ENCODE data around the gene ZBED4. TPM values are rescaled to one million over a fixed set of nuclear protein-coding genes. Genes with fewer than 3 reads are reported as not detected.
A peak's percentile ranks its signal among the peaks of the same experiment; 100 is the strongest.

The ZBED4 gene
- total and polyA plus RNA-seq, 2 of the 13 experiments (the other 11 are each of a cell fraction or from before 2014, with no cell fraction given) = 5.4 to 9.6 TPM

- peak; percentile 19; the same call in 1 of the 2 replicates for TF ChIP-seq ZC3H13 (CRISPR knock-in tag; IDR thresholded peaks at IDR 0.05)
- no peak for TF ChIP-seq ZNF468 (CRISPR knock-in tag; IDR thresholded peaks at IDR 0.05)
- 0 out of 2 replicates have a peak, but pooled peaks have one; percentile 18 for TF ChIP-seq RARA (CRISPR knock-in tag; IDR thresholded peaks at IDR 0.05)
- no peak for TF ChIP-seq ZNF562 (CRISPR knock-in tag; IDR thresholded peaks at IDR 0.05; ENCODE audit: borderline replicate concordance)
- peak; percentile 35; the same call in 1 of the 2 replicates for TF ChIP-seq ATF7-NPFF (CRISPR knock-in tag; IDR thresholded peaks at IDR 0.05; ENCODE audit: low read depth)
- TF ChIP-seq ZFP41 (CRISPR knock-in tag; IDR thresholded peaks at IDR 0.05; ENCODE audit: borderline replicate concordance) = no peak
- no peak for TF ChIP-seq ZNF644 (CRISPR knock-in tag; IDR thresholded peaks at IDR 0.05; ENCODE audit: low read depth)
- TF ChIP-seq KAT2B (IDR thresholded peaks at IDR 0.05; ENCODE audit: borderline replicate concordance, low read depth, low read length) = no peak
- peak; percentile 51; the same call in 1 of the 2 replicates for TF ChIP-seq MXD3 (CRISPR knock-in tag; IDR thresholded peaks at IDR 0.05)
- TF ChIP-seq MIXL1 (CRISPR knock-in tag; IDR thresholded peaks at IDR 0.05) = 0 out of 2 replicates have a peak, but pooled peaks have one; percentile 10
- no peak for TF ChIP-seq EZH2 (conservative IDR thresholded peaks at IDR 0.05; ENCODE audit: low read depth, low read length)
- TF ChIP-seq ZNF235 (CRISPR knock-in tag; IDR thresholded peaks at IDR 0.05; ENCODE audit: borderline replicate concordance) = peak; percentile 60; the same call in 1 of the 2 replicates
- peak; percentile 26; the same call in 1 of the 2 replicates for TF ChIP-seq FOXA3 (CRISPR knock-in tag; IDR thresholded peaks at IDR 0.05)
- peak; percentile 48 for TF ChIP-seq GABPA (IDR thresholded peaks at IDR 0.05; ENCODE audit: low read depth, low read length)
- TF ChIP-seq GABPA (CRISPR knock-in tag; IDR thresholded peaks at IDR 0.05; ENCODE audit: low read depth) = peak; percentile 74
- TF ChIP-seq ARNT (IDR thresholded peaks at IDR 0.05) = no peak
- no peak for TF ChIP-seq ZMAT3 (CRISPR knock-in tag; conservative IDR thresholded peaks at IDR 0.05)
- TF ChIP-seq PRDM4 (CRISPR knock-in tag; IDR thresholded peaks at IDR 0.05; ENCODE audit: borderline replicate concordance) = no peak
- TF ChIP-seq ATF2 (CRISPR knock-in tag; IDR thresholded peaks at IDR 0.05) = peak; percentile 60; the same call in 1 of the 2 replicates
- peak; percentile 72; the same call in 1 of the 2 replicates for TF ChIP-seq ZNF441 (CRISPR knock-in tag; IDR thresholded peaks at IDR 0.05; ENCODE audit: borderline replicate concordance)
- no peak for TF ChIP-seq KDM4B (CRISPR knock-in tag; IDR thresholded peaks at IDR 0.05)
- no peak; the same call in 1 of the 2 replicates for TF ChIP-seq RNF219 (CRISPR knock-in tag; IDR thresholded peaks at IDR 0.05)
- peak; percentile 26; the same call in 1 of the 2 replicates for TF ChIP-seq ZNF331 (CRISPR knock-in tag; IDR thresholded peaks at IDR 0.05)
Observed at GRCh38 chr22:49917974-49918910, 64.6 kb downstream of the ZBED4 start, which contains the start of the genes ALG12 and CRELD2 (continued).

Measured in HepG2 (cell line).